Endothelial cell of umbilical vein (primary cell): ENCODE measurements around the gene PPIL6.

Experiments used
- CTCF ChIP-seq, 2 donors: IDR thresholded peaks; 1 replicate in 1 of 2; 2 replicates in 1 of 2; pipeline ENCODE4 v1.5.1; 2011; ENCODE audit warnings: low read length in 2 of 2, mild to moderate bottlenecking in 2 of 2, moderate library complexity in 2 of 2, control low read depth in 1 of 2, inconsistent platforms in 1 of 2, low read depth in 1 of 2; ENCODE audit not compliant: insufficient read depth in 1 of 2; ENCODE audit errors: extremely low read depth in 1 of 2
- EZH2 ChIP-seq: IDR thresholded peaks from 2 replicates; pipeline ENCODE4 v1.6.1; 2012; ENCODE audit warnings: borderline replicate concordance, low read depth, mild to moderate bottlenecking, moderate library complexity, low read length, inconsistent platforms; ENCODE audit not compliant: severe bottlenecking
- FOS ChIP-seq: IDR thresholded peaks from 2 replicates; pipeline ENCODE4 v1.6.1; 2011; ENCODE audit warnings: mild to moderate bottlenecking, low read length, moderate library complexity, borderline replicate concordance; ENCODE audit not compliant: insufficient read depth
- JUN ChIP-seq: IDR thresholded peaks from 2 replicates; pipeline ENCODE4 v1.6.1; 2011; ENCODE audit warnings: borderline replicate concordance, low read depth; ENCODE audit not compliant: insufficient read length, insufficient read depth
- MAX ChIP-seq: IDR thresholded peaks from 2 replicates; pipeline ENCODE4 v1.6.1; 2011; ENCODE audit not compliant: insufficient read depth, insufficient read length
- MYC ChIP-seq: IDR thresholded peaks from one replicate; pipeline ENCODE4 v1.6.1; 2011; ENCODE audit warnings: mild to moderate bottlenecking, low read depth, low read length
- POLR2A ChIP-seq: IDR thresholded peaks from 2 replicates; pipeline ENCODE4 v1.6.1; 2012; ENCODE audit warnings: low read depth, mild to moderate bottlenecking, control low read depth, low read length

GRCh38 chr6:109421184-109421583 lies 19.2 kb downstream of the PPIL6 start:
- TF ChIP-seq POLR2A (no peak), CTCF (IDR thresholded peaks at IDR 0.05; ENCODE audit: extremely low read depth in 1 of 2, insufficient read depth in 1 of 2, low read depth in 1 of 2, low read length in 2 of 2) (no peak), MAX (no peak), FOS (no peak), EZH2 (no peak), JUN (no peak), MYC (no peak)
